C4-2B (cell line): ENCODE results near the gene MSRB3.
"Not testable (repeated sequence)": the region's sequence is repeated elsewhere in the genome, so short reads cannot be mapped to it uniquely, and the experiment has no call there.

Experiments used
- ZFX ChIP-seq: fragments of 450-650 bp; IDR thresholded peaks from 2 replicates; pipeline ENCODE4 v1.6.1; 2017
- TF ChIP-seq, protein P1 (sequence below): fragments of 450-650 bp; conservative IDR thresholded peaks from 2 replicates; pipeline ENCODE4 v1.5.1; 2017; ENCODE audit warnings: mild to moderate bottlenecking

DNA sequence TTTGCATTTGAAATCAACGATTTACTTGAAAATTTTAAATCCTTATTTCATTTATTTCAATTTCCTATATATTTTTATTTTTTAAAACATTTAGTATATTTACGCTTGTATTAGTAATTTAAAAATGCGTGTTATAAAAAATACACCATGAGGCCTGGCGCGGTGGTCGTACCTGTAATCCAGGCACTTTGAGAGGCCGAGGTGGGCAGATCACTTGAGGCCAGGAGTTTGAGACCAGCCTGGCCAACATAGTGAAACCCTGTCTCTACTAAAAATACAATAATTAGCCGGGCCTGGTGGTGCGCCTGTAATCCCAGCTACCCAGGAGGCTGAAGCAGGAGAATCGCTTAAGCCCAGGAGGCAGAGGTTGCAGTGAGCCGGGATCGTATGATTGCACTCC, 36.8 kb downstream of the MSRB3 start:
- TF ChIP-seq, protein P1, sequence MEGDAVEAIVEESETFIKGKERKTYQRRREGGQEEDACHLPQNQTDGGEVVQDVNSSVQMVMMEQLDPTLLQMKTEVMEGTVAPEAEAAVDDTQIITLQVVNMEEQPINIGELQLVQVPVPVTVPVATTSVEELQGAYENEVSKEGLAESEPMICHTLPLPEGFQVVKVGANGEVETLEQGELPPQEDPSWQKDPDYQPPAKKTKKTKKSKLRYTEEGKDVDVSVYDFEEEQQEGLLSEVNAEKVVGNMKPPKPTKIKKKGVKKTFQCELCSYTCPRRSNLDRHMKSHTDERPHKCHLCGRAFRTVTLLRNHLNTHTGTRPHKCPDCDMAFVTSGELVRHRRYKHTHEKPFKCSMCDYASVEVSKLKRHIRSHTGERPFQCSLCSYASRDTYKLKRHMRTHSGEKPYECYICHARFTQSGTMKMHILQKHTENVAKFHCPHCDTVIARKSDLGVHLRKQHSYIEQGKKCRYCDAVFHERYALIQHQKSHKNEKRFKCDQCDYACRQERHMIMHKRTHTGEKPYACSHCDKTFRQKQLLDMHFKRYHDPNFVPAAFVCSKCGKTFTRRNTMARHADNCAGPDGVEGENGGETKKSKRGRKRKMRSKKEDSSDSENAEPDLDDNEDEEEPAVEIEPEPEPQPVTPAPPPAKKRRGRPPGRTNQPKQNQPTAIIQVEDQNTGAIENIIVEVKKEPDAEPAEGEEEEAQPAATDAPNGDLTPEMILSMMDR: not testable (repeated sequence)
- not testable (repeated sequence) for TF ChIP-seq ZFX
